HCT116 (cell line): ENCODE results near the gene ESPN. TPM values are rescaled to one million over a fixed set of nuclear protein-coding genes. Genes with fewer than 3 reads are reported as not detected.

Experiments used
- ATAC-seq: fragments of 200-7000 bp; cut with Tn5 transposase; 2 replicates; pipeline ENCODE4 v1.9.1; 2020; ENCODE audit warnings: mild to moderate bottlenecking, moderate library complexity
- BruUV-seq: library from RNA; stranded (reverse); fragments of 400-500 nt; replicated peaks from 2 replicates; lab custom pipeline; 2021; lab: Mats Ljungman, UMichigan
- CTCF ChIA-PET: fragments of 300-600 bp; sonication (Branson Sonifier 250); formaldehyde crosslinking; loops from one replicate; lab custom pipeline; 2021; ENCODE audit warnings: antibody characterized with exemption; lab: Charles Lee
- POLR2A ChIA-PET: fragments of 300-600, 350-600 bp; sonication (Branson Sonifier 250); formaldehyde crosslinking; loops from one replicate; lab custom pipeline; 2021; ENCODE audit warnings: antibody characterized with exemption; lab: Charles Lee
- RAD21 ChIA-PET, 2 experiments: fragments of 300-600 bp; sonication (Branson Sonifier 250); formaldehyde crosslinking; loops; one replicate each; lab custom pipeline; 2023; ENCODE audit warnings: low total read pairs in 2 of 2; ENCODE audit not compliant: uncharacterized antibody in 2 of 2, unreplicated experiment in 2 of 2, low non-redundant PET in 1 of 2; lab: Charles Lee
- DNase-seq: peaks from one replicate; pipeline ENCODE4 v3.0.0-alpha.2; 2010; ENCODE audit warnings: low read depth, low spot score
- H2AFZ ChIP-seq: fragments of 200-600 bp; shearing (Covaris generic), sonication (generic); 2 replicates; pipeline ENCODE4 v1.6.1; 2017; ENCODE audit warnings: low read depth, mixed run types, mixed read lengths, antibody characterized with exemption, low read length; ENCODE audit not compliant: poor library complexity, severe bottlenecking
- H3K27ac ChIP-seq: 2 replicates; pipeline ENCODE4 v1.5.1; 2012; ENCODE audit warnings: low read depth, low read length
- H3K27me3 ChIP-seq: fragments of 200-600 bp; sonication (generic); 2 replicates; pipeline ENCODE4 v1.6.1; 2016; ENCODE audit warnings: mixed run types, low read length, mixed read lengths; ENCODE audit not compliant: insufficient read depth
- H3K36me3 ChIP-seq, 2 experiments: fragments of 200-500 bp in 1 of 2; fragments of 200-600 bp in 1 of 2; sonication (Bioruptor generic) in 1 of 2; sonication (generic) in 1 of 2; 2 replicates each; pipeline versions ENCODE4 v1.5.1 to v1.6.1; 2014 to 2016; ENCODE audit warnings: low read length in 2 of 2, inconsistent platforms in 1 of 2, mixed read lengths in 1 of 2, mixed run types in 1 of 2; ENCODE audit not compliant: insufficient read depth in 2 of 2, control insufficient read depth in 1 of 2
- H3K4me1 ChIP-seq, 2 experiments: fragments of 200-600 bp in 1 of 2; sonication (generic) in 1 of 2; 2 replicates each; pipeline versions ENCODE4 v1.5.1 to v1.6.1; 2012 to 2017; ENCODE audit warnings: low read length in 2 of 2, inconsistent platforms in 1 of 2, mild to moderate bottlenecking in 1 of 2, mixed read lengths in 1 of 2, mixed run types in 1 of 2, moderate library complexity in 1 of 2; ENCODE audit not compliant: insufficient read depth in 2 of 2, control insufficient read depth in 1 of 2
- H3K4me2 ChIP-seq: fragments of 200-600 bp; sonication (generic); 2 replicates; pipeline ENCODE4 v1.6.1; 2017; ENCODE audit warnings: mixed run types, low read length, mixed read lengths
- H3K4me3 ChIP-seq, 2 experiments: fragments of 200-600 bp in 1 of 2; sonication (generic) in 1 of 2; replicated peaks in 1 of 2; 2 replicates each; pipeline ENCODE4 v1.5.1; 2011 to 2016; ENCODE audit warnings: low read length in 2 of 2, control low read depth in 1 of 2, low read depth in 1 of 2, mild to moderate bottlenecking in 1 of 2, mixed read lengths in 1 of 2, mixed run types in 1 of 2
- H3K79me2 ChIP-seq: fragments of 200-600 bp; sonication (generic); 2 replicates; pipeline ENCODE4 v1.6.1; 2017; ENCODE audit warnings: mild to moderate bottlenecking, mixed run types, low read length, moderate library complexity, mixed read lengths; ENCODE audit not compliant: insufficient read depth
- H3K9ac ChIP-seq: fragments of 200-600 bp; sonication (generic); 2 replicates; pipeline ENCODE4 v1.6.1; 2016; ENCODE audit warnings: low read length, mixed read lengths
- H3K9me2 ChIP-seq: fragments of 200-600 bp; sonication (generic), shearing (Covaris generic); 2 replicates; pipeline ENCODE4 v1.6.1; 2017; ENCODE audit warnings: mixed run types, mild to moderate bottlenecking, moderate library complexity; ENCODE audit not compliant: insufficient read depth
- H3K9me3 ChIP-seq, 2 experiments: fragments of 200-500 bp in 1 of 2; fragments of 200-600 bp in 1 of 2; sonication (Bioruptor generic) in 1 of 2; sonication (generic) in 1 of 2; 2 replicates each; pipeline ENCODE4 v1.6.1; 2014 to 2017; ENCODE audit warnings: low read length in 2 of 2, mixed read lengths in 2 of 2, inconsistent platforms in 1 of 2, low read depth in 1 of 2, mild to moderate bottlenecking in 1 of 2, mixed run types in 1 of 2, moderate library complexity in 1 of 2; ENCODE audit not compliant: control insufficient read depth in 1 of 2, insufficient read depth in 1 of 2
- H4K20me1 ChIP-seq: fragments of 200-600 bp; sonication (generic), shearing (Covaris generic); 2 replicates; pipeline ENCODE4 v1.6.1; 2017; ENCODE audit warnings: mixed run types, mild to moderate bottlenecking, moderate library complexity; ENCODE audit not compliant: insufficient read depth
- ATF3 ChIP-seq: IDR thresholded peaks from 2 replicates; pipeline ENCODE4 v1.6.1; 2012
- CBX3 ChIP-seq: IDR thresholded peaks from 2 replicates; pipeline ENCODE4 v1.6.1; 2012; ENCODE audit warnings: low read depth
- CEBPB ChIP-seq: IDR thresholded peaks from 2 replicates; pipeline ENCODE4 v1.6.1; 2012; ENCODE audit warnings: low read depth
- CTCF ChIP-seq, 3 experiments: fragments of 200-600 bp in 1 of 3; sonication (generic) in 1 of 3; IDR thresholded peaks in 2 of 3; conservative IDR thresholded peaks in 1 of 3; 2 replicates each; pipeline ENCODE4 v1.5.1; 2012 to 2017; ENCODE audit warnings: low read depth in 2 of 3, low read length in 2 of 3, antibody characterized with exemption in 1 of 3, borderline replicate concordance in 1 of 3, control low read depth in 1 of 3, mild to moderate bottlenecking in 1 of 3, mixed read lengths in 1 of 3, mixed run types in 1 of 3, moderate library complexity in 1 of 3; ENCODE audit not compliant: insufficient read depth in 1 of 3
- EGR1 ChIP-seq: IDR thresholded peaks from 2 replicates; pipeline ENCODE4 v1.6.1; 2012; ENCODE audit warnings: low read depth
- ELF1 ChIP-seq: IDR thresholded peaks from 2 replicates; pipeline ENCODE4 v1.6.1; 2012; ENCODE audit warnings: low read depth, borderline replicate concordance
- EZH2 ChIP-seq: fragments of 200-600 bp; sonication (generic); IDR thresholded peaks from 2 replicates; pipeline ENCODE4 v1.6.1; 2017; ENCODE audit warnings: antibody characterized with exemption, mixed run types
- EZH2phosphoT487 ChIP-seq: fragments of 200-600 bp; IDR thresholded peaks from 2 replicates; pipeline ENCODE4 v1.6.1; 2018; ENCODE audit warnings: antibody characterized with exemption, borderline replicate concordance
- JUND ChIP-seq: IDR thresholded peaks from 2 replicates; pipeline ENCODE4 v1.6.1; 2012
- MAX ChIP-seq: IDR thresholded peaks from 2 replicates; pipeline ENCODE4 v1.6.1; 2012
- POLR2A ChIP-seq: IDR thresholded peaks from 2 replicates; pipeline ENCODE4 v1.7.0; 2011; ENCODE audit warnings: borderline replicate concordance; ENCODE audit not compliant: insufficient read depth, insufficient read length; ENCODE audit errors: extremely low read depth
- REST ChIP-seq: IDR thresholded peaks from 2 replicates; pipeline ENCODE4 v1.6.1; 2012; ENCODE audit warnings: low read depth
- SP1 ChIP-seq: IDR thresholded peaks from 2 replicates; pipeline ENCODE4 v1.6.1; 2012; ENCODE audit warnings: low read depth
- YY1 ChIP-seq: IDR thresholded peaks from 2 replicates; pipeline ENCODE4 v1.6.1; 2011; ENCODE audit warnings: low read length, low read depth, moderate library complexity, mild to moderate bottlenecking; ENCODE audit not compliant: insufficient replicate concordance; ENCODE audit errors: extremely low read depth
- ZBTB33 ChIP-seq: IDR thresholded peaks from 2 replicates; pipeline ENCODE4 v1.6.1; 2011; ENCODE audit warnings: mild to moderate bottlenecking, low read length, moderate library complexity; ENCODE audit not compliant: insufficient replicate concordance; ENCODE audit errors: extremely low read depth
- ZFX ChIP-seq: fragments of 450-650 bp; IDR thresholded peaks from 2 replicates; pipeline ENCODE4 v1.6.1; 2017
- ZNF274 ChIP-seq: fragments of 200-500 bp; sonication (Bioruptor generic); IDR thresholded peaks from 2 replicates; pipeline ENCODE4 v1.6.1; 2014; ENCODE audit warnings: mild to moderate bottlenecking, low read depth, low read length, inconsistent platforms
- intact Hi-C: fragments of 100-400 bp; cut with micrococcal nuclease; formaldehyde crosslinking; loops from 2 replicates; pipeline ENCODE4 v1.10.0; 2022
- total RNA-seq: library from RNA; stranded (reverse); gene quantifications from one replicate; pipeline ENCODE4 v1.2.1, GENCODE V29; 2021; ENCODE audit not compliant: unreplicated experiment

The ESPN gene
- total RNA-seq, 1 experiment from 2014 or later: 114 TPM

- BruUV-seq: no TSS peak
- H3K27me3 ChIP-seq: no peaks in the 10 kb centered on the region
- intact Hi-C loops: no loop called here
- ChIA-PET RAD21 (interaction anchor here in 1 of 2 experiments (0.6 kb wide), 1 partner anchor 25 kb away, joined by 3 read pairs; no protein-coding TSS in a partner anchor), CTCF (interaction anchor here (1.3 to 1.6 kb wide), 3 partner anchors 9 to 13 kb away, joined by 3 to 5 read pairs (median 4); no protein-coding TSS in a partner anchor), POLR2A (no interaction called here)
- H3K9ac ChIP-seq: no peak overlapping the region
- TF ChIP-seq CBX3 (no peak), ZNF274 (no peak), ZBTB33 (no peak), ATF3 (no peak), ELF1 (no peak), EZH2phosphoT487 (no peak), CEBPB (no peak), YY1 (no peak), SP1 (no peak), POLR2A (no peak), CTCF (IDR thresholded peaks at IDR 0.05 in 2 of 3, conservative IDR thresholded peaks at IDR 0.05 in 1 of 3; ENCODE audit: borderline replicate concordance in 1 of 3, insufficient read depth in 1 of 3, low read depth in 2 of 3, low read length in 2 of 3) (no peak), JUND (no peak), EZH2 (no peak), REST (no peak), EGR1 (no peak), ZFX (no peak), MAX (no peak)
- H3K27ac ChIP-seq: no peak overlapping the region
- no peaks in the 10 kb centered on the region for H3K79me2 ChIP-seq
- H2AFZ ChIP-seq: no peak overlapping the region
- peaks cover 18 to 37% of the 10 kb centered on the region in 2 experiments for H3K4me1 ChIP-seq
- H3K9me2 ChIP-seq: no peaks in the 10 kb centered on the region
- H3K9me3 ChIP-seq: no peaks in the 10 kb centered on the region
- DNase-seq (no peak), ATAC-seq (no peak)
- H3K36me3 ChIP-seq: no peaks in the 10 kb centered on the region
- H4K20me1 ChIP-seq: no peaks in the 10 kb centered on the region
- no peak overlapping the region for H3K4me2 ChIP-seq
- no peak overlapping the region for H3K4me3 ChIP-seq
Observed at GRCh38 chr1:6499296-6499695, 74.7 kb downstream of the ESPN start.
